HUDEP-2 (cell line): Measurements from ENCODE around the gene VPS37C.
"Not testable (repeated sequence)": the region's sequence is repeated elsewhere in the genome, so short reads cannot be mapped to it uniquely, and the experiment has no call there.

Source experiments
- DNase-seq, 76 experiments: peaks; one replicate each; lab custom pipeline; 2025; ENCODE audit not compliant: unreplicated experiment in 76 of 76; lab: John Stamatoyannopoulos, UW

The VPS37C gene

DNA sequence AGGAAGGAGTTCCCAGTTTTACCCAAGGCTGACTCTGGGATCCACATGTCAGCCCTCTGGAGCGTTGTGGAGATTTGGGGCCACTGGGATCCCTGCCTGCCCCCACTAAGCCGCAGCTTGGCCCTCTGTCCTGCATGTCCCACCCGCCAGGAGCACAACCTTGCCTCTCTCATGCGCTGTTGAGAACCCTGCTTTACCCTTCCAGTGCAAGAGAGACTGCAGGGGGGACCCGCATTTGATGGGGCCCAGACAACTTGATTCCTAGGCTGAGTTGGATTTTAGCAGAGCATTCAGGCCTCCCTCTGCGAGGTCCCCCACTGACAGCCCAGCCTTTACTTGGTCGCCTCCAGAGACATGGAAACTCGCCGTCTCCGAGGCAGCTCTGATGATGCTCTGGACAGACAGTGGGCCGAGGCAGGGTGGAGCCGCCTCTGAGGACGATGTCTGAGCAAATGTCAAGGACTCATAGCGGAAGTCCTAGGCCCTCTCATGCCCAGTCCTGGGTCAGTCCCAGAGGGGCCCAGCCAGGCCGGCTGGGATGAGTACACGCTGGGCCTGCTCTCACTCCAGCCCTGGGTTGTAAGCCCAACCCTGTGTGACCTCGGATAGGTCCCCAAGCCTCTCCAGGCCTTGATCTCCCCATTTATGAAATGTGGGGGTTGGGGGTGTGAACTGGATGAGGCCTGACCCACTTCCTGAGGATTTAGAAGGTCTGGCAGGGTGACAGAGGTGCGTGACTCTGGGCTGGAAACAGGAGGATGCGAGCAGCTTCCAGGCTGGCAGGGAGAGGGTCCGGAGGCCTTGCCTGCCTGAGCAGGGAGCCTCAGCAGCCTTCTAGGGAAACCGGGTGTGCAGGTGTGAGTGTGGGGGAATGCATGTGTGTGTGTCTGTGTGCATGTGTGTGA is 58.3 kb downstream of the VPS37C start:
- DNase-seq, result no peak

DNA sequence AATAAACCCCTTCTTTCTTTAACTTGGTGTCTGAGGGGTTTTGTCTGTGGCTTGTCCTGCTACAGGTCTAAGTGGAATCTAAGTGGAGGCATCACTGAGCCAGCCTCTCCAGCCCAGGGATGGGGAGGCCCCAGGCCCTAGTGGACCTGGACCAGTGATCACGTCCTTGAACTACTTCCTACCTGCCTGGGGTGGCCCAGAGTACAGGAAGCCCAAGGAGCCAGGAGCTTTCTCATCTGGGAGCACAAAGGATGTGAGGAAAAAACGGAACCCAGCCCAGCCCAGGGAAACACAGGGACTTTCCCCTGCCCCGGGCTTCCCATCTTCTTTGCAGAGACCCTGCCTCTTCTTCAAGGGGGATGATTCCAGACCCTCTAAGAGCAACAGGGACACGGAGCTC is 62.4 kb downstream of the VPS37C start:
- DNase-seq, result no peak

DNA sequence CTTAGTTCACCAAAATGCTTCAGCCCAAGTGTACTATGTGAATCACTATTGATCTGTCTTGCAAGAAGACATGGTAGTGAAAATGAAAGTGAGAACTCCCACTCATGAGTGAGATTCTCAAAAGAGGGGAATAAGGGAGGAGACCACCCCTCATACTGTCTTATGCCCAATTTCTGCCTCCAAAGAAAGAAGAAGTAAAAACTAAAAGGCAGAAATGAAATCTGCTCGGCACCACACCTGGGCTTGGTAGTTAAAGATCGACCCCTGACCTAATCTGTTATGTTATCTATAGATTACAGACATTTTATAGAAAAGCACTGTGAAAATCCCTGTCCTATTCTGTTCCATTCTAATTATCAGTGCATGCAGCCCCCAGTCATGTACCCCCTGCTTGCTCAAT is 63.0 kb downstream of the VPS37C start:
- DNase-seq, result not testable (repeated sequence)

DNA sequence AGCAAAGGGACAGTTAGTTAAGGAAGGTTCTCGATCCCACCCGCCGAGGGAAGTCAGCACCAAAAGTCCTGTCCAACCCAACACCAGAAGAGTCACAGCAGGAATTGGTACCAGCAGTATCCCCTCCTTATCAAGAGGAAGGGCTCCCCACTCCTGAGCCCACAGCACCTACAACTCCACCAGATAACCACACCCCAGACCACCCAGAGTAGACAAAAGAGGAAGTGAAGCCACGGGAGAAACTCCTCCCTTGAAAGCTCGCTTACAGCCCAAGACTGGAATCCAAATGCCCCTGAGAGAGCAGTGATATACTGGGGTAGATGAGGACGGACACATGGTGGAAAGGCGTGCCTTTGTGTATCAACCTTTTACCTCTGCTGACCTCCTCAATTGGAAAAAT is 66.2 kb downstream of the VPS37C start:
- no peak for DNase-seq

DNA sequence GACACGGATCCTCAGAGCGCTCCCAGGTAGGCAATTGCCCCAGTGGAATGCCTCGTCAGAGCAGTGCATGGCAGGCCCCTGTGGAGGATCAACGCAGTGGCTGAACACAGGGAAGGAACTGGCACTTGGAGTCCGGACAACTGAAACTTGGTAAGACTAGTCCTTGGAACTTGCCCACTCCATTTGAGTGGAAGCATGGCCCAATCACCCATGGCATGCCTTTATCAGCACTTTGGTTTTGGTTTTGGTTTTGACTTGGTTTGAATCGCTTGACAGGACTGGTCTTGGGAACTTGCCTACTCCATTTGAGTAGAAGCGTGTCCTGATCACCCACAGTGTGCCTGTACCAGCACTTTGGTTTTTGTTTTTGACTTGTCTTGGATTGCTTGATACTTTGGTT is 67.1 kb downstream of the VPS37C start:
- not testable (repeated sequence) for DNase-seq

DNA sequence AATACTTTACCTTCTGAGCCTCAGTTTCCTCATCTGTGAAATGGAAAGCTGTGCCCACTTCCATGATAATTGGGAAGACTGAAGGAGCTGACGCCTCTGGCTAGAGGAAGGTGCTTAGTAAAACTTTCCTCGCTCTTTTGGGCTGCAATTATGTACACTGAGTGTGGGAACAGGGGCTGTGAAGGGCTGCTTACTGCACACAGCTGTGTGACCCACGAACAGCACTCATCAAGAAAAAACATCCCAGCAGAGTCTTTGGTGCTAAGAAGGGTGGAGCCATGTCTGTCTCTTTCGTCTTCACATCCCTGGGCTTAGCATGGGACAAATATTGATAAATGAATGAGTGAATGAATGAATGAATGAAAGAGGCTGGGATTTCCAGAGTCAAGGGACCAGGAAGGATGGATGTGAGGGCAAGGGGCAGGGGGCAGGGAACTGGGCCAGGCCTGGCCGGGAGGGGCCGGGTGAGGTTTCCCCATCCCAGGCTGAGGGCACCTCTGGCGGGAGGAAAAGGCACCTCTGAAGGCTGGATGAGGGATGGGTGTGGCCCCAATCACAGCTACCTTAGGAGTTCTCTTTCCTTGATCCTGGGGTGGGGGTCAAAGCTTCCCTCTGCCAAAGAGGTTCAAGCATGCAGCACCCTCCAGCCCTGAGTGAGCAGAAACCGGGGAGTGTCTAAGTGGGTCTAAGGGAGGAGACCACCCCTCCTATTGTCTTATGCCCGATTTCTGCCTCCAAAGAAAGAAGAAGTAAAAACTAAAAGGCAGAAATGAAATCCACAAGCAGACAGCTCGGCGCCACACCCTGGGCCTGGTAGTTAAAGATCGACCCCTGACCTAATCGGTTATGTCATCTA is 68.1 kb downstream of the VPS37C start:
- no peak for DNase-seq

DNA sequence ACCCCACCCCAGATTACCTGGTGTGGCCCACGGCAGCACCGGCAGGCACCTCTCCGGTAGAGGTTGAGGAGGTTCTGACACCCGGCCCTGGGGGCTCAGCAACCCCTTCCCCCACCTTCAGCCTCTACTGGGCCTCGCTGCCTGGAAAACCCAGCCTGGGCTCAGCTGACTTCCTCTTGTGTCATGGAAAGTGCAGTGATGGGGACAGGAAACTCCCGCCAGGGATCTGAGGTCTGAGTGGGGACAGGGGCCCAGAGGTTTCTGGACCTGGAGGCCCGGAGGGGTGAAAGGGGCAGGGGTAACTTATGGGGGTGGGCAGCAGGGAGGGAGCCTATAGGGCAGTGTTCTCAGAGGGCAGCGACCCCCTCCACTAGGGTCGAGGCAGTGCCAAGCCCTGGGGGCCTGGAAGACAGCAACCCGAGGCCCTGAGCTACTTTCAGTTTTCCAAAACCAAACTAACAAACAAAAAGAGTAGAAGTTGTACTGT is 68.9 kb downstream of the VPS37C start:
- no peak for DNase-seq

DNA sequence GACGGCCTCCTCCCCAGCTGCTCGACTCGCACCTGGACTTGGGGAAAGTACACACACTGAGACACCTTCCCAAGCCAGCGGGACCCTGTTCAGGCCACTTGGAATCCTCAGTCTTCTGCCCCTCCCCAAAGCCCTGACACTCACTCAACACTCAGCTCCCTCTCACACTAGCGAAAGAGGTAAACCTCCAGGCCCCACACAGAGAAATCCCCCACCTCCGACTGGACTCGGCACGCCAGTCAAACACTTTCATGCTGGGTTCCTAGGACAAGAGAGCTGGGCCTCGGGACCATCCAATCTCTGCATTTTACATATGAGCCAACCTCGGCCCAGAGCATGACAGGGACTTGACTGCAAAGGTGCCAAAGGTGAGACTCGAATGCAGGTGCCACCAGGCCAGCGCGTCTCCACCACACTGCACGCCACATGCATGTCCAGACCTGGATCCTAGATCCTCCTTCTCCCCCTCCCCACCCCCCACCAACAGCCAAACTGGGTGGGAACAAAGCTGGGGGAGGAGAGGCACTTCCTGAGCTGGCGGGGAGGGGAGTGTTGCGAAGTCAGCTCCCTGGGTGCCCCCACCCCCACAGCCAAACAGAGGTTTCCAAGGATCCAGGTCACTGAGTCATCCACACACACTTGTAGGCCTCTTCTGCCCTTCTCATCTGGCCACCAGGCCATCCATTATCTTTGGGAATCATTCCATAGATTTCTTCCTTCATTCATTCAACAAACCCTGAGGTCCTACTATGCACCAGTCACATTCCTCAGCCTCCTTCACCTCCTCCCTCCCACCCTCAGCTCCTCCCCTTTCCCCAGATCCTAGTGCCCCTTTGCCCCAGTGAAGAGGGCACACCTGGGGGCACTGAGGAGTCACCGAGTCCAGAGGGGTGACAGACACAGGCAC is 69.6 kb downstream of the VPS37C start:
- DNase-seq, result no peak

DNA sequence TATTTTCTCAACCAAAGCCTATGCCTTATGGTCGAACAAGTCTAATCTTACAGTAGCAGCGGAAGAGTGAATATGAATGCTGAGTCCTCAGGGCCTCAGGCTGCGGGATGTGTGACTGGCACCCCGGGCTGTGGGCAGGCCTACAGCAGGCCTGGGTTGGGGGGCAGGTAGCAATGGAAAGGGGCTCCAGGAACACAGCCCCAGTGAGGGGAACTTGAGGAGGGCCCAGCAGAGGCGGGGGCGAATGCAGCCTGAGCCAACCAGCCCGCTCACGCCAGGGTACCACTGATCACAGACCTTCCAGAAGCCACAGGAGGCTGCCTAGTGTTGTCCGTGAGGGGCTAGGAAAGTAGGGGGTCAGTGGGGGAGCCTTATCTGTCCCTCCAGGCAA is 70.2 kb downstream of the VPS37C start:
- no peak for DNase-seq

DNA sequence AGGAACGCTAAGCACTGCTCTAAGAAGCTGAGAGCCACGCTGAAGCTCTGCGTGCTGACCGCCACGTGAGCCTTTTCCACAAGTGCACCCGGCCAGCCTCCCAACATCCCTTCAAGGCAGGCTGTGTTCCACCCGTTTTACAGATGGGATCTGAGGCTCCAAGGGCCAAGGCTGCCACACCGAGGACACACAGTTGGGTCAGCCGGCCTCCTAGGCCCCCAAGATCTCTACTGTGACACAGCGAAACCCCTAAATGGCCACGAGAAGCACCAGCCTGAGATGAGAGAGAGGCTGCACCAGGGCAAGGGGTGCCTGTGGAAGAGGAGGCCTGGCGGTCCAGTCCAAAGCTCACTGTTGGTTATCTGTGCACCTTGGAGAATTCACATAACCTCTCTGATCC is 70.7 kb downstream of the VPS37C start:
- no peak for DNase-seq

DNA sequence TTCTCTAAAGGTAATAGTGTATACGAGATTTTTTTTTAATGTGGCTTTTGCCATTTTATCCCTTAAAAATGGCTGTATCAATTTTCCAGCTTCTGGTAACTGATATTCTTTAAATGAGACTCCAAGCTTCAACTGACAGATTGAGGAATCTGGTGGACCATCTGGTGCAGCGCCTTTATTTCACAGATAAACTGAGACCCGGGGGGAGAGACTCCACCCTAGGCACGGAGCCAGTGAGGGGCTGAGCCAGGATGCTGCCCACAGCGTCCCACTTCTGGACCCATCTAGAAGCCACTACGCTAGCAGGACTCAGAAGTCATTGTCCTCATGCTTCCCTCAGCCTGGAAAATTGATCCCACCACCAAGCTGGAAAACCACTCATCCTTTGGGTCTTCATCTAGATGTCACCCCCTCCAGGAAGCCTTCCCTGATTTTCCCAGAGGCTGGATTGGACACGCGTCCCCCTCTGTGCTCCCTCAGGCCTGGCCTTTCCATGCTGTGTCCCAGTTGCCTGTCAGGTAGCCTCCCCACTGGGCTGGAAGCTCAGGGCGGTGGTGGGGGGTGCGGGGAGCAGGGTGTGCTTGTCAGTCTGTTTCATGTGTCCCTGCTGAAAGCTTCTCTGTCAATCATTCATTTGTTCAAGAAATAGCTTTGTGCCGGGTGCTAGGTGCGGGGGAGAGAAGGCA is 71.3 kb downstream of the VPS37C start:
- no peak for DNase-seq

DNA sequence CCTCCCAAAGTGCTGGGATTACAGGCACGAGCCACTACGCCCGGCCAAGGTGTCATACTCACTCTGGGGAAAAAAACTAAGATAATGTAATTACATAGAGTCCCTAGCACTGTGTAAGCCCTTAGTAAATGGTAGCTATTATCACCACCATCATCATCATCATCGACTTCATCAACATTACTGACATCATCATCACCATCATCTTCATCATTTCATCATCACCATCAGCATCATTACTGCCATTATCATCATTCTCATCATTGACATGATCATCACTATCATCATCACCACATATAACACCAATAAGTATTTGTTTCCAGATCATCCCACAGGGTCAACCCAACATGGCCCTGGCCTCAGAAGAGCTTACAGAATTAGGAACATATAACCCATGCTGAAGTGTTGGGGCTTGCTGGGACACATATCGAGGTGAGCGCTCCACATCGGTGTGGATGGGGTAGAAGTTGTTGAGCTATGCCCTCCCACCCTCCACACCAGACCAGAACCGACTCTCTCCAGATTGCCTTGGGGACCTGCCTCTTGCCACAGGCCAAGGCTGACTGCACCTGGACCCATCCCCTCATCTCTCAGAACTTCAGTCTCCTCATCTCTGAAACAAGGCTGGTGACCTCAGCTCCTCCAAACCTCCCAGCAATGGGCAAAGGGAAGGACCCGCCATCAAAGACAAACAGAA is 73.7 kb downstream of the VPS37C start:
- DNase-seq, result no peak

DNA sequence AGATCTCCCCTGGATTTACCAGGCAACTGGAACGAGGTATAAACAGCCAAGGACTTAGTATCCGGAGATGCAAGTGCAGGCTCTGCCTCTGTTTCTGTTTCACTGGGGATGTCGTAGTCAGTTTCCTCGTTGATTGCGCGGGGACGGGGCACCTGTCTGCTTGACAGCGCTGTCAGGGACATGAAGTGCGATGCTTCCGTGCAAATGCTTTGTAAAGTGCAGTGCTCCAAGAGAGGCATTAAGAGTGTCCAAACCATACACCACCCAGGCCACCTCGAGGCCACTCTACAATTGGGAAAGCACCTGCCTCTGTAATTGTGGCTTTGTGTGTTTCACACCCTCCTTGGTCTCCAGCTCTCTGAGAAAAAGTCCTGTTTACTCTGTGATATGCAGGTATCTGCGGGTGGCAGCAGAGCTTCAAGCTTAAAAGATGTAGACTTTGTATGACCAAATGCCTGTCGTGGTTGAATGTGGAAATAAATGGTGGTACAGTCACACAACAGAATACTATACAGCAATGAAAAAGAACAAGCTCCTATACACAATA is 77.6 kb downstream of the VPS37C start:
- no peak for DNase-seq

DNA sequence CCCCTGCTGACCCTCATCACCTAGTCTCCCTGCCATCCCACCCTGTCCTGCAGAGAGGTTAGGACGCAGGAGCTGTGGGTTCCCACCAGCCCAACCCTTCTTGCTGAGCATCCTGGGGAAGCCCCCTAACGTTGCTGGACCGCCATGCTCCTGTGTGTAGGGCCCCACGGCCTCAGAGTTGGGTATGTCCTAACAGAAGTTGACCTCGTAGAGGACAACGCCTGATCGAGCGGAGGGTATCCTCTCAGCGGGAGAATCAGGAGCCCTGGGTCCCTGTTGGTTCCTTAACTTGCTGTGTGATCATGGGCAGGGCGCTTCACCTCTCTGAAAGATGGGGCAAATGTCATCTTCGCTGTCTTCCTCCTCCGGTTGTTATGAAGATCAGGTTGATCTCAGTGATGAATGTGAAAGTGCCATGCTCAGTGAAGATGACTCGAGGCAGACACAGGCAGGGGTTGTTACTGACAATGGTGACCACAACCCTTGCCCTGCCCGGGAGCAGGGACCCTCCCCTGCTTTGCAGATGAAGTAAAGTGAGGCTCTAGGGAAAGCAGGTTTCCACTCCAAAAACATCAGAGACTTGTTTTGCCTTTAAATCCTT is 78.2 kb downstream of the VPS37C start:
- DNase-seq, result no peak

DNA sequence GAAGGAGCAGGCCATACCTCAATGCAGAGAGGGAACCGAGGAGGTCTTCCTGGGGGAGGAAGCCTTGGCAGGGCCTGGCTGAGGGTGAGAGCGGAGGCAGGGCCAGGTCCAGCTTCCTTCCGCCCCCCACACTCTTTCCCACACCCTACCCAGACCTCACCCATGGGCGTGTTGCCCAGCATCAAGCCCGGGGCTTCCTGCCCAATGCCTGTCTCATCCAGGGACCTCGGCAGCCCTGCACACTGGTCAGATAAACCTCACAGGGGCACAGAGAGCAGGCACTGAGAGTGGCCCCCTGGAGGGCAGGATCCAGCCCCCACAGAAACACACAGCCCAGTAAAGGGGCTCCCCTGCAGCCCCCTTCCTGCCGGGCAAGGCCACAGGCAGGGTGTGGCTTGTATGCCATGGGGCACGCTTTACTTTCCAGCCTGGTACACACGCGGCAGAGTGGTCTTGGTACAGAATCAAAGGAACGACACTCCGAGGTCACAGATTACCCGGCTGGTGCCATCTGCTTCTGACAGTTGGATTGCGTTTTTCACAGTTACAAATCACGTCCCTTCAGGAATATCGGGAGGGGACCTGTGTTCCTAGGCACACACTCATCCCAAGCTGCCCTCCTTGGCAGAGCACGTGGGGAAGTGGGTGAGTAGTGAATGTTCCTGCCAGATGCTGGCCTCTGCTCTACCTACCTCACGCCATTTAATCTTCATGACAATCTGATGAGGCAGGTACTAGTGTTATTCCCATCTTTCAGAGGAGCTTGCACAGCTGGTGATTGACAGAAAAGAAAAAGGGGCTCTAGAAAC is 79.0 kb downstream of the VPS37C start:
- no peak for DNase-seq

DNA sequence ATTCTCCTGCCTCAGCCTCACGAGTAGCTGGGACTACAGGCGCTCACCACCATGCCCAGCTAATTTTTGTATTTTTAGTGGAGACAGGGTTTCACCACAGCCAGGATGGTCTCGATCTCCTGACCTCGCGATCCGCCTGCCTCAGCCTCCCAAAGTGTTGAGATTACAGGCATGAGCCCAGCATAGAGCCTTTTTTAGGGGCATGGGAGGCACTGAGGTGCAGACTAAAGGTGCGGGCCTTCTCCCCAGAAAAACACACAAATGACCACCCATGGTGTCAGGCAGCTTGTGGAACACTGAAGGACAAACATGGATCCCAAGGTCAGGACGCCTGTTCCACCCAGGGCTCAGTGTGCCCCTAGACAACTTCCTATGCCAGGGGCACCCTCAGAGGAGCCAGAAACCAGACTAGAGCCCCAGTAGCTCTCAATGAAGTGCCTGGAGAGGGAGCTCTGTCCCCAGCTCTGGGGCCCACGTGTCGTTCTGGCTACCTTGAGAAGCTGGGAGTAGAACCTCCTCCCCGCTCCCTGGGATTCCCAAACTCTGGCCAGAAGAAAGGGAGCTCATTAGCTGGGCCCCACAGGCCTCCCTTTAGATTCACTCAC is 80.1 kb downstream of the VPS37C start:
- DNase-seq, result no peak

DNA sequence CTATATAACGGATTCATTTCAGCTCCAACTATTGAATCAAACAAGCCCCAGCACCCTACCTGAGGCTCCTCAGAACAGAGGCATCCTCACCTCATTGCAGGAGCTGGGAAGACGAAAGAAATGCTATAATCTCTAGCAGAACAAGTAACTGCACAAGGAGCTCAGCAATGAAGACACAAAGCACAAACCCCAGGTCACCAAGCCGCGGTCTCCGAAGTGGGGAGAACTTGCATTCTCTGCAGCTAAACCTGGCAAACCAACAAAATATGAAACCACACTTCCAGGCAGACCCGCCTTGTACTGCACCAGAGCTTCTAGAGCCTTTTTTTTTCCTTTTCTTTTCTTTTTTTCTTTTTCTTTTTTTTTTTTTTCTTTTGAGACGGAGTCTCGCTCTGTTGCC is 80.7 kb downstream of the VPS37C start:
- no peak for DNase-seq
